ENCODE results near the gene PARG.
"Not testable (repeated sequence)": the region's sequence is repeated elsewhere in the genome, so short reads cannot be mapped to it uniquely, and the experiment has no call there.

Gene PARG

GRCh38 chr10:49943607-49944006 lies 1.8 kb upstream of the PARG start:
- not testable (repeated sequence) for H3K4me1 ChIP-seq (ENCODE audit: control insufficient read depth, insufficient read depth, low read length, unreplicated experiment); H3K27me3 ChIP-seq (ENCODE audit: insufficient read depth, low read length); H2AFZ ChIP-seq (ENCODE audit: low read length, unreplicated experiment); H3K36me3 ChIP-seq (ENCODE audit: insufficient read depth, low read length); H3K27ac ChIP-seq (ENCODE audit: low read depth, low read length); H3K4me3 ChIP-seq (ENCODE audit: low read depth, low read length)
- H3K79me2 ChIP-seq (ENCODE audit: control insufficient read depth, insufficient read depth, low read length, unreplicated experiment), result peaks cover 54% of the 10 kb centered on the region

- peaks cover 61% of the 10 kb centered on the region for H3K79me2 ChIP-seq (ENCODE audit: control insufficient read depth, insufficient read depth, low read length, unreplicated experiment)
- not testable (repeated sequence) for H3K4me1 ChIP-seq (ENCODE audit: control insufficient read depth, insufficient read depth, low read length, unreplicated experiment); H3K27me3 ChIP-seq (ENCODE audit: insufficient read depth, low read length); H3K36me3 ChIP-seq (ENCODE audit: insufficient read depth, low read length)
- peak overlapping the region; percentile 99 for H3K4me3 ChIP-seq (ENCODE audit: low read depth, low read length)
- peak overlapping the region; percentile 32 for H2AFZ ChIP-seq (ENCODE audit: low read length, unreplicated experiment)
- H3K27ac ChIP-seq (ENCODE audit: low read depth, low read length), result peak overlapping the region; percentile 69
Measured at GRCh38 chr10:49942339-49942705, 495 bp upstream of the PARG start.

- not testable (repeated sequence) for H3K4me3 ChIP-seq (ENCODE audit: low read depth, low read length); H3K4me1 ChIP-seq (ENCODE audit: control insufficient read depth, insufficient read depth, low read length, unreplicated experiment); H3K27me3 ChIP-seq (ENCODE audit: insufficient read depth, low read length); H3K79me2 ChIP-seq (ENCODE audit: control insufficient read depth, insufficient read depth, low read length, unreplicated experiment); H3K27ac ChIP-seq (ENCODE audit: low read depth, low read length); H2AFZ ChIP-seq (ENCODE audit: low read length, unreplicated experiment); H3K36me3 ChIP-seq (ENCODE audit: insufficient read depth, low read length)
Measured at GRCh38 chr10:49931959-49932728, 9.7 kb downstream of the PARG start.

- not testable (repeated sequence) for H3K79me2 ChIP-seq (ENCODE audit: control insufficient read depth, insufficient read depth, low read length, unreplicated experiment); H3K27ac ChIP-seq (ENCODE audit: low read depth, low read length); H3K36me3 ChIP-seq (ENCODE audit: insufficient read depth, low read length); H3K27me3 ChIP-seq (ENCODE audit: insufficient read depth, low read length); H3K4me3 ChIP-seq (ENCODE audit: low read depth, low read length); H3K4me1 ChIP-seq (ENCODE audit: control insufficient read depth, insufficient read depth, low read length, unreplicated experiment); H2AFZ ChIP-seq (ENCODE audit: low read length, unreplicated experiment)
Measured at GRCh38 chr10:49931276-49931675, 10.6 kb downstream of the PARG start.

GRCh38 chr10:49923572-49923971 lies 18.3 kb downstream of the PARG start:
- not testable (repeated sequence) for H3K79me2 ChIP-seq (ENCODE audit: control insufficient read depth, insufficient read depth, low read length, unreplicated experiment); H3K27me3 ChIP-seq (ENCODE audit: insufficient read depth, low read length); H3K4me1 ChIP-seq (ENCODE audit: control insufficient read depth, insufficient read depth, low read length, unreplicated experiment); H3K36me3 ChIP-seq (ENCODE audit: insufficient read depth, low read length); H3K4me3 ChIP-seq (ENCODE audit: low read depth, low read length); H2AFZ ChIP-seq (ENCODE audit: low read length, unreplicated experiment); H3K27ac ChIP-seq (ENCODE audit: low read depth, low read length)

- H3K4me1 ChIP-seq (ENCODE audit: control insufficient read depth, insufficient read depth, low read length, unreplicated experiment); H3K79me2 ChIP-seq (ENCODE audit: control insufficient read depth, insufficient read depth, low read length, unreplicated experiment): not testable (repeated sequence)
Measured at GRCh38 chr10:49922041-49922440, 19.8 kb downstream of the PARG start.

GRCh38 chr10:49917927-49918326 lies 23.9 kb downstream of the PARG start:
- not testable (repeated sequence) for H3K36me3 ChIP-seq (ENCODE audit: insufficient read depth, low read length); H3K4me1 ChIP-seq (ENCODE audit: control insufficient read depth, insufficient read depth, low read length, unreplicated experiment); H3K79me2 ChIP-seq (ENCODE audit: control insufficient read depth, insufficient read depth, low read length, unreplicated experiment); H3K4me3 ChIP-seq (ENCODE audit: low read depth, low read length); H2AFZ ChIP-seq (ENCODE audit: low read length, unreplicated experiment); H3K27me3 ChIP-seq (ENCODE audit: insufficient read depth, low read length); H3K27ac ChIP-seq (ENCODE audit: low read depth, low read length)

More at GRCh38 chr10:49922041-49922440, 19.8 kb downstream of the PARG start:
- H3K4me3 ChIP-seq (ENCODE audit: low read depth, low read length); H3K36me3 ChIP-seq (ENCODE audit: insufficient read depth, low read length); H3K27me3 ChIP-seq (ENCODE audit: insufficient read depth, low read length); H3K27ac ChIP-seq (ENCODE audit: low read depth, low read length); H2AFZ ChIP-seq (ENCODE audit: low read length, unreplicated experiment): not testable (repeated sequence)

- not testable (repeated sequence) for H2AFZ ChIP-seq (ENCODE audit: low read length, unreplicated experiment); H3K4me3 ChIP-seq (ENCODE audit: low read depth, low read length); H3K36me3 ChIP-seq (ENCODE audit: insufficient read depth, low read length); H3K27me3 ChIP-seq (ENCODE audit: insufficient read depth, low read length); H3K4me1 ChIP-seq (ENCODE audit: control insufficient read depth, insufficient read depth, low read length, unreplicated experiment); H3K27ac ChIP-seq (ENCODE audit: low read depth, low read length); H3K79me2 ChIP-seq (ENCODE audit: control insufficient read depth, insufficient read depth, low read length, unreplicated experiment)
Measured at GRCh38 chr10:49916451-49916850, 25.4 kb downstream of the PARG start.

GRCh38 chr10:49910295-49910694 lies 31.5 kb downstream of the PARG start:
- H3K79me2 ChIP-seq (ENCODE audit: control insufficient read depth, insufficient read depth, low read length, unreplicated experiment); H3K27ac ChIP-seq (ENCODE audit: low read depth, low read length); H3K36me3 ChIP-seq (ENCODE audit: insufficient read depth, low read length); H2AFZ ChIP-seq (ENCODE audit: low read length, unreplicated experiment); H3K27me3 ChIP-seq (ENCODE audit: insufficient read depth, low read length); H3K4me3 ChIP-seq (ENCODE audit: low read depth, low read length); H3K4me1 ChIP-seq (ENCODE audit: control insufficient read depth, insufficient read depth, low read length, unreplicated experiment): not testable (repeated sequence)

- not testable (repeated sequence) for H3K4me1 ChIP-seq (ENCODE audit: control insufficient read depth, insufficient read depth, low read length, unreplicated experiment); H3K79me2 ChIP-seq (ENCODE audit: control insufficient read depth, insufficient read depth, low read length, unreplicated experiment); H3K27ac ChIP-seq (ENCODE audit: low read depth, low read length); H3K27me3 ChIP-seq (ENCODE audit: insufficient read depth, low read length); H3K4me3 ChIP-seq (ENCODE audit: low read depth, low read length); H2AFZ ChIP-seq (ENCODE audit: low read length, unreplicated experiment); H3K36me3 ChIP-seq (ENCODE audit: insufficient read depth, low read length)
Measured at GRCh38 chr10:49908290-49909080, 33.3 kb downstream of the PARG start.

- H3K27me3 ChIP-seq (ENCODE audit: insufficient read depth, low read length); H3K4me1 ChIP-seq (ENCODE audit: control insufficient read depth, insufficient read depth, low read length, unreplicated experiment): not testable (repeated sequence)
Measured at GRCh38 chr10:49903829-49904228, 38.0 kb downstream of the PARG start.

More at GRCh38 chr10:49903829-49904228, 38.0 kb downstream of the PARG start:
- not testable (repeated sequence) for H3K4me3 ChIP-seq (ENCODE audit: low read depth, low read length); H3K36me3 ChIP-seq (ENCODE audit: insufficient read depth, low read length); H3K27ac ChIP-seq (ENCODE audit: low read depth, low read length); H2AFZ ChIP-seq (ENCODE audit: low read length, unreplicated experiment); H3K79me2 ChIP-seq (ENCODE audit: control insufficient read depth, insufficient read depth, low read length, unreplicated experiment)

All from ACC112 (cell line).